Stimulated activated CD8-positive, alpha-beta memory T cell treated with anti-CD3 and anti-CD28 coated beads, Interleukin-7, amount 100 ng/mL, for 1 hour (primary cell): Measurements from ENCODE around the gene KLK12.

Source experiments
- DNase-seq, 2 donors: peaks; one replicate each; pipeline ENCODE4 v3.0.0-alpha.2; 2020; ENCODE audit warnings: low read depth in 2 of 2

Gene KLK12

GRCh38 chr19:51034704-51035103, at the start of gene KLK12:
Gene KLK12, minus strand, starts transcription at chr19:51035002. Its CDS starts 381 bp downstream, at chr19:51034621.
- no peak for DNase-seq

GRCh38 chr19:51084505-51084904, 49.7 kb upstream of the KLK12 start:
- no peak for DNase-seq

- no peak for DNase-seq
Measured at GRCh38 chr19:51083783-51084182, 49.0 kb upstream of the KLK12 start.

- no peak for DNase-seq
Measured at GRCh38 chr19:51083181-51083580, 48.4 kb upstream of the KLK12 start.

GRCh38 chr19:51082611-51083010, 47.8 kb upstream of the KLK12 start, which contains the start of gene KLK14:
Gene KLK14, minus strand, starts transcription at chr19:51082887. Its CDS starts 273 bp downstream, at chr19:51082614.
- no peak for DNase-seq

GRCh38 chr19:51081476-51081875, 46.7 kb upstream of the KLK12 start:
- DNase-seq, result no peak

GRCh38 chr19:51079481-51080110, 44.8 kb upstream of the KLK12 start:
- DNase-seq, result no peak

- DNase-seq, result no peak
Measured at GRCh38 chr19:51078731-51079130, 43.9 kb upstream of the KLK12 start.

- no peak for DNase-seq
Measured at GRCh38 chr19:51078104-51078503, 43.3 kb upstream of the KLK12 start.

GRCh38 chr19:51076631-51077213, 41.9 kb upstream of the KLK12 start:
- no peak for DNase-seq

- DNase-seq, result no peak
Measured at GRCh38 chr19:51075998-51076397, 41.2 kb upstream of the KLK12 start.

- DNase-seq, result no peak
Measured at GRCh38 chr19:51071095-51071405, 36.2 kb upstream of the KLK12 start.

- no peak for DNase-seq
Measured at GRCh38 chr19:51070334-51071094, 35.7 kb upstream of the KLK12 start.

- no peak for DNase-seq
Measured at GRCh38 chr19:51066393-51067186, 31.8 kb upstream of the KLK12 start.

GRCh38 chr19:51065221-51065960, 30.6 kb upstream of the KLK12 start:
- no peak for DNase-seq

- DNase-seq, result no peak
Measured at GRCh38 chr19:51064534-51065220, 29.9 kb upstream of the KLK12 start, which contains the start of gene KLK13. Gene KLK13, minus strand, starts transcription at chr19:51065092. Its CDS starts 25 bp downstream, at chr19:51065067.

- no peak for DNase-seq
Measured at GRCh38 chr19:51063664-51064063, 28.9 kb upstream of the KLK12 start.

- no peak for DNase-seq
Measured at GRCh38 chr19:51060973-51061372, 26.2 kb upstream of the KLK12 start.

- no peak for DNase-seq
Measured at GRCh38 chr19:51060336-51060735, 25.5 kb upstream of the KLK12 start.

- DNase-seq, result no peak
Measured at GRCh38 chr19:51059715-51060114, 24.9 kb upstream of the KLK12 start.

- no peak for DNase-seq
Measured at GRCh38 chr19:51055866-51056265, 21.1 kb upstream of the KLK12 start.
